ENCODE data around the gene RPS6KA5. TPM values are rescaled to one million over a fixed set of nuclear protein-coding genes. Genes with fewer than 3 reads are reported as not detected.
"Not testable (repeated sequence)": the region's sequence is repeated elsewhere in the genome, so short reads cannot be mapped to it uniquely, and the experiment has no call there.

The RPS6KA5 gene
- total and polyA plus RNA-seq, 9 of the 15 experiments (the other 6 are each of a cell fraction or from before 2014, with no cell fraction given): 0.88 to 7.7 (median 4.7) TPM

DNA sequence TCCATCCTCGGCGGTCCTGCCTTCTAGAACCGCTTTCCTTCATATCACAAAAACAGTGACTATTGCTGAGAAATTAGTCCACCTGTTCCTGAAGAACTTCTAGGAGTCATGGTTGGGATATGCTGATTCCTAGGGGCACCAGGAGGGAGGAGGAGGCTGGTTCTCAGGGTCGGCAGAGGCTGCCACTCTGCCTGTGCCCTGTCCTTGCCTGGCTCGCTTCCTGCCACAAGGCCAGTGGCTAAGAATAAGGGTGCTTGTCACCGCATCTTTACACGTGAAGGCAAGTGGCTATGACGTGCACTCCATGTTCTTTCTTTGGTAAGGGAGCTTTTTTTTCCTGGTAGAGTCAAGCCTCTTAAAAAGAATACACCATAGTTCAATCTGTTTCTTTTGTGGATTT is 34.7 kb upstream of the RPS6KA5 start:
- no peaks in the 10 kb centered on the region for H3K36me3 ChIP-seq (ENCODE audit: control insufficient read depth, insufficient read depth, low read length)
- H4K20me1 ChIP-seq (replicated peaks; ENCODE audit: control insufficient read depth, insufficient read depth, low read length): no peaks in the 10 kb centered on the region
- H3K4me2 ChIP-seq (ENCODE audit: insufficient read depth, low read length): no peak overlapping the region
- peaks cover 5 to 28% of the 10 kb centered on the region in 2 experiments for H3K27me3 ChIP-seq (ENCODE audit: control insufficient read depth in 2 of 2, insufficient read depth in 2 of 2, low read length in 2 of 2)
- H3K27ac ChIP-seq (ENCODE audit: extremely low read depth, low read depth, low read length): no peak overlapping the region
- POLR2A ChIA-PET: no interaction called here
- no peaks in the 10 kb centered on the region for H3K9me1 ChIP-seq (ENCODE audit: control insufficient read depth, insufficient read depth, low read length)
- H3K79me2 ChIP-seq (ENCODE audit: control insufficient read depth, insufficient read depth, low read length): no peaks in the 10 kb centered on the region
- TF ChIP-seq ZNF184 (CRISPR knock-in tag; IDR thresholded peaks at IDR 0.05) (no peak), GABPA (tag; conservative IDR thresholded peaks at IDR 0.05; ENCODE audit: low read depth) (no peak), RFX5 (IDR thresholded peaks at IDR 0.05; ENCODE audit: low read depth, low read length) (no peak)
- H3K4me3 ChIP-seq: no peak overlapping the region
- H3K9me3 ChIP-seq (replicated peaks; ENCODE audit: control insufficient read depth, insufficient read depth, low read depth, low read length): no peaks in the 10 kb centered on the region
- 0 out of 4 replicates have a peak overlapping the region, but pooled peaks of 1 of the 2 experiments have one; percentile 17 for H3K9ac ChIP-seq (ENCODE audit: insufficient read depth in 1 of 2, low read depth in 2 of 2, low read length in 2 of 2)
- CTCF ChIA-PET (ENCODE audit: low intra/inter-chr PET ratio): no interaction called here
- no TSS peak for BruUV-seq (replicated peaks)
- ATAC-seq (no peak), FAIRE-seq (no peak), DNase-seq (ENCODE audit: extremely low read depth in 1 of 4, low spot score in 3 of 4) (no peak)
- intact Hi-C loops (cut with micrococcal nuclease): no loop called here
- 5% methylated on average over 8 of the region's 8 CpGs for WGBS (ENCODE audit: insufficient coverage, low coverage, missing lambda C conversion rate)
- H2AFZ ChIP-seq (ENCODE audit: low read depth, low read length): no peak overlapping the region
- no peaks in the 10 kb centered on the region for H3K4me1 ChIP-seq (replicated peaks in 1 of 2; ENCODE audit: control insufficient read depth in 2 of 2, insufficient read depth in 2 of 2, low read length in 2 of 2)
- in situ Hi-C loops (cut with MboI): no loop called here

GRCh38 chr14:91094772-91095171 is 34.3 kb upstream of the RPS6KA5 start:
- no peaks in the 10 kb centered on the region for H3K36me3 ChIP-seq (ENCODE audit: control insufficient read depth, insufficient read depth, low read length)
- H4K20me1 ChIP-seq (replicated peaks; ENCODE audit: control insufficient read depth, insufficient read depth, low read length): no peaks in the 10 kb centered on the region
- no peak overlapping the region for H3K9ac ChIP-seq (ENCODE audit: insufficient read depth in 1 of 2, low read depth in 2 of 2, low read length in 2 of 2)
- DNase-seq (ENCODE audit: extremely low read depth in 1 of 4, low spot score in 3 of 4) (no peak), ATAC-seq (no peak), FAIRE-seq (no peak)
- H3K79me2 ChIP-seq (ENCODE audit: control insufficient read depth, insufficient read depth, low read length): no peaks in the 10 kb centered on the region
- H3K4me1 ChIP-seq (replicated peaks in 1 of 2; ENCODE audit: control insufficient read depth in 2 of 2, insufficient read depth in 2 of 2, low read length in 2 of 2): no peaks in the 10 kb centered on the region
- H3K9me3 ChIP-seq (replicated peaks; ENCODE audit: control insufficient read depth, insufficient read depth, low read depth, low read length): no peaks in the 10 kb centered on the region
- no peak for TF ChIP-seq ZNF408 (CRISPR knock-in tag; IDR thresholded peaks at IDR 0.05; ENCODE audit: low read depth)
- H3K4me2 ChIP-seq (ENCODE audit: insufficient read depth, low read length): no peak overlapping the region
- no TSS peak for BruUV-seq (replicated peaks)
- no peak overlapping the region for H3K27ac ChIP-seq (ENCODE audit: extremely low read depth, low read depth, low read length)
- ChIA-PET CTCF (ENCODE audit: low intra/inter-chr PET ratio) (no interaction called here), POLR2A (interaction anchor here (0.6 kb wide), 1 partner anchor 75 kb away, joined by 3 read pairs; no protein-coding TSS in a partner anchor)
- 20% methylated on average over 1 of the region's 4 CpGs for WGBS (ENCODE audit: insufficient coverage, low coverage, missing lambda C conversion rate)
- H3K9me1 ChIP-seq (ENCODE audit: control insufficient read depth, insufficient read depth, low read length): no peaks in the 10 kb centered on the region
- intact Hi-C loops (cut with micrococcal nuclease): no loop called here
- no peak overlapping the region for H3K4me3 ChIP-seq
- H2AFZ ChIP-seq (ENCODE audit: low read depth, low read length): no peak overlapping the region
- H3K27me3 ChIP-seq (ENCODE audit: control insufficient read depth in 2 of 2, insufficient read depth in 2 of 2, low read length in 2 of 2): peaks cover 5 to 32% of the 10 kb centered on the region in 2 experiments
- in situ Hi-C loops (cut with MboI): no loop called here

- peaks cover 5 to 36% of the 10 kb centered on the region in 2 experiments for H3K27me3 ChIP-seq (ENCODE audit: control insufficient read depth in 2 of 2, insufficient read depth in 2 of 2, low read length in 2 of 2)
- H3K4me1 ChIP-seq (replicated peaks in 1 of 2; ENCODE audit: control insufficient read depth in 2 of 2, insufficient read depth in 2 of 2, low read length in 2 of 2); H3K9me1 ChIP-seq (ENCODE audit: control insufficient read depth, insufficient read depth, low read length); H3K79me2 ChIP-seq (ENCODE audit: control insufficient read depth, insufficient read depth, low read length); ATAC-seq; DNase-seq (ENCODE audit: extremely low read depth in 1 of 4, low spot score in 3 of 4); H3K4me2 ChIP-seq (ENCODE audit: insufficient read depth, low read length); H3K27ac ChIP-seq (ENCODE audit: extremely low read depth, low read depth, low read length); H3K4me3 ChIP-seq; BruUV-seq (replicated peaks); intact Hi-C loops (cut with micrococcal nuclease); H4K20me1 ChIP-seq (replicated peaks; ENCODE audit: control insufficient read depth, insufficient read depth, low read length); H3K9ac ChIP-seq (ENCODE audit: insufficient read depth in 1 of 2, low read depth in 2 of 2, low read length in 2 of 2); FAIRE-seq; CTCF ChIA-PET (ENCODE audit: low intra/inter-chr PET ratio); H2AFZ ChIP-seq (ENCODE audit: low read depth, low read length); POLR2A ChIA-PET; H3K9me3 ChIP-seq (replicated peaks; ENCODE audit: control insufficient read depth, insufficient read depth, low read depth, low read length); in situ Hi-C loops (cut with MboI); H3K36me3 ChIP-seq (ENCODE audit: control insufficient read depth, insufficient read depth, low read length): not testable (repeated sequence)
- WGBS (ENCODE audit: insufficient coverage, low coverage, missing lambda C conversion rate): 23% methylated on average over 14 of the region's 14 CpGs
These were observed 33.5 kb upstream of the RPS6KA5 start for GRCh38 chr14:91093743-91094472.
